ENCODE results near the gene FCN2.

The FCN2 gene

GRCh38 chr9:134835987-134836386, 44.6 kb upstream of the FCN2 start:
- H3K4me1 ChIP-seq (ENCODE audit: control insufficient read depth in 2 of 2, insufficient read depth in 1 of 2, low read depth in 1 of 2, low read length in 2 of 2), result peaks cover 0 to 11% of the 10 kb centered on the region in 2 donors
- no peak overlapping the region for H3K14ac ChIP-seq (ENCODE audit: low read length)
- peaks cover 4% of the 10 kb centered on the region for H3K79me1 ChIP-seq (ENCODE audit: low read depth, low read length)
- no CpG with 5 or more reads among the region's 13 CpGs for WGBS, 2 donors (ENCODE audit: extremely low coverage in 2 of 2, insufficient read length in 2 of 2, insufficient replicate concordance in 1 of 2)
- H3K9ac ChIP-seq (ENCODE audit: low read depth, low read length, poor library complexity), result no peak overlapping the region
- peak overlapping the region; percentile 87 for H2BK120ac ChIP-seq (ENCODE audit: low read depth, low read length)
- H3K4ac ChIP-seq (ENCODE audit: low read length), result no peak overlapping the region
- H2BK15ac ChIP-seq (ENCODE audit: low read length), result no peak overlapping the region
- no peak overlapping the region for H3K4me3 ChIP-seq (ENCODE audit: low read length in 2 of 2)
- no peak overlapping the region for H4K91ac ChIP-seq (ENCODE audit: low read depth, low read length, poor library complexity)
- no peak overlapping the region for H3K27ac ChIP-seq (replicated peaks; ENCODE audit: low read length)
- no peaks in the 10 kb centered on the region for H3K9me3 ChIP-seq (replicated peaks in 1 of 2; ENCODE audit: control insufficient read depth in 2 of 2, insufficient read depth in 1 of 2, low read depth in 1 of 2, low read length in 2 of 2)
- H3K27me3 ChIP-seq (ENCODE audit: control insufficient read depth in 3 of 3, insufficient read depth in 3 of 3, low read depth in 1 of 3, low read length in 3 of 3), result peaks cover 0 to 14% (median 0%) of the 10 kb centered on the region in 3 experiments
- H3K18ac ChIP-seq (ENCODE audit: low read length), result peak overlapping the region; percentile 30
- H3K4me2 ChIP-seq (ENCODE audit: insufficient read depth, low read length, poor library complexity, severe bottlenecking), result no peak overlapping the region
- peak overlapping the region; percentile 68 for H2AK5ac ChIP-seq (ENCODE audit: low read depth, low read length)
- H2BK5ac ChIP-seq (ENCODE audit: low read length), result peak overlapping the region; percentile 91
- H2AFZ ChIP-seq (ENCODE audit: low read length), result no peak overlapping the region
- no peak for DNase-seq (ENCODE audit: low spot score)
- H4K8ac ChIP-seq (ENCODE audit: low read depth, low read length), result no peak overlapping the region
- no peak overlapping the region for H3K23ac ChIP-seq (ENCODE audit: low read depth, low read length, poor library complexity)
- no peak overlapping the region for H2BK12ac ChIP-seq (ENCODE audit: low read length)
- no peaks in the 10 kb centered on the region for H3K36me3 ChIP-seq (replicated peaks in 1 of 2; ENCODE audit: control insufficient read depth in 2 of 2, insufficient read depth in 2 of 2, low read length in 2 of 2)

- no peak overlapping the region for H4K91ac ChIP-seq (ENCODE audit: low read depth, low read length, poor library complexity)
- no peak overlapping the region for H3K4me2 ChIP-seq (ENCODE audit: insufficient read depth, low read length, poor library complexity, severe bottlenecking)
- H2BK120ac ChIP-seq (ENCODE audit: low read depth, low read length), result no peak overlapping the region
- peaks cover 0 to 11% of the 10 kb centered on the region in 2 donors for H3K4me1 ChIP-seq (ENCODE audit: control insufficient read depth in 2 of 2, insufficient read depth in 1 of 2, low read depth in 1 of 2, low read length in 2 of 2)
- H3K9ac ChIP-seq (ENCODE audit: low read depth, low read length, poor library complexity), result no peak overlapping the region
- H2BK5ac ChIP-seq (ENCODE audit: low read length), result peak overlapping the region; percentile 91
- H3K18ac ChIP-seq (ENCODE audit: low read length), result peak overlapping the region; percentile 87
- no peak overlapping the region for H2AFZ ChIP-seq (ENCODE audit: low read length)
- H2BK15ac ChIP-seq (ENCODE audit: low read length), result no peak overlapping the region
- no peak overlapping the region for H3K27ac ChIP-seq (replicated peaks; ENCODE audit: low read length)
- WGBS, 2 donors (ENCODE audit: extremely low coverage in 2 of 2, insufficient read length in 2 of 2, insufficient replicate concordance in 1 of 2), result no CpG with 5 or more reads among the region's 19 CpGs
- no peak overlapping the region for H3K4ac ChIP-seq (ENCODE audit: low read length)
- no peak for DNase-seq (ENCODE audit: low spot score)
- no peaks in the 10 kb centered on the region for H3K9me3 ChIP-seq (replicated peaks in 1 of 2; ENCODE audit: control insufficient read depth in 2 of 2, insufficient read depth in 1 of 2, low read depth in 1 of 2, low read length in 2 of 2)
- H3K36me3 ChIP-seq (replicated peaks in 1 of 2; ENCODE audit: control insufficient read depth in 2 of 2, insufficient read depth in 2 of 2, low read length in 2 of 2), result no peaks in the 10 kb centered on the region
- peaks cover 4% of the 10 kb centered on the region for H3K79me1 ChIP-seq (ENCODE audit: low read depth, low read length)
- H3K4me3 ChIP-seq (ENCODE audit: low read length in 2 of 2), result no peak overlapping the region
- H2AK5ac ChIP-seq (ENCODE audit: low read depth, low read length), result peak overlapping the region; percentile 68
- no peak overlapping the region for H2BK12ac ChIP-seq (ENCODE audit: low read length)
- no peak overlapping the region for H3K23ac ChIP-seq (ENCODE audit: low read depth, low read length, poor library complexity)
- peaks cover 0 to 9% (median 0%) of the 10 kb centered on the region in 3 experiments for H3K27me3 ChIP-seq (ENCODE audit: control insufficient read depth in 3 of 3, insufficient read depth in 3 of 3, low read depth in 1 of 3, low read length in 3 of 3)
- no peak overlapping the region for H4K8ac ChIP-seq (ENCODE audit: low read depth, low read length)
- H3K14ac ChIP-seq (ENCODE audit: low read length), result no peak overlapping the region
Observed at GRCh38 chr9:134836406-134836970, 44.1 kb upstream of the FCN2 start.

DNA sequence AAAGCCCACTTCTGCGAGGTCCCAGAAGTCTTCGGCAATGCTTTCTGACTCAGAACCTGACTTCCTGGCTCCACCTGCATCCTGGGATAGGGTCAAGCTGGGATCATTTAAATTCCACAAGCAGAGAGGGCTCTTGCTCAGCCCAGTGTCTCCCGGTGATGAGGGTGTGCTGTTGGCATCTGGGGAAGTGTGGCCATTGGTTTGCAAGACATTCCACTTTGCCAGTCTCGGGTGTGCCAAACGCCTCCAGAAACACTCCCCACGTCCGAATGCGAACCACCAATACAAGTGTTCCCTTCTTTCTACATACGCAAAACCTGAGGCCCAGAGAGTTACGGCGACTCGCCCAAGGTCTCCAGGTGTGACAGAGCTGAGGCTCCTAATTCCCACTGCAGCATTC, 43.1 kb upstream of the FCN2 start:
- no peaks in the 10 kb centered on the region for H3K36me3 ChIP-seq (replicated peaks in 1 of 2; ENCODE audit: control insufficient read depth in 2 of 2, insufficient read depth in 2 of 2, low read length in 2 of 2)
- H2BK15ac ChIP-seq (ENCODE audit: low read length), result no peak overlapping the region
- H3K27ac ChIP-seq (replicated peaks; ENCODE audit: low read length), result no peak overlapping the region
- peaks cover 0 to 11% of the 10 kb centered on the region in 2 donors for H3K4me1 ChIP-seq (ENCODE audit: control insufficient read depth in 2 of 2, insufficient read depth in 1 of 2, low read depth in 1 of 2, low read length in 2 of 2)
- H2BK12ac ChIP-seq (ENCODE audit: low read length), result no peak overlapping the region
- H3K18ac ChIP-seq (ENCODE audit: low read length), result no peak overlapping the region
- H3K14ac ChIP-seq (ENCODE audit: low read length), result no peak overlapping the region
- H2BK5ac ChIP-seq (ENCODE audit: low read length), result no peak overlapping the region
- H4K8ac ChIP-seq (ENCODE audit: low read depth, low read length), result no peak overlapping the region
- no peak overlapping the region for H3K9ac ChIP-seq (ENCODE audit: low read depth, low read length, poor library complexity)
- no peak overlapping the region for H3K23ac ChIP-seq (ENCODE audit: low read depth, low read length, poor library complexity)
- H2AK5ac ChIP-seq (ENCODE audit: low read depth, low read length), result no peak overlapping the region
- no peak overlapping the region for H3K4me3 ChIP-seq (ENCODE audit: low read length in 2 of 2)
- H3K4ac ChIP-seq (ENCODE audit: low read length), result no peak overlapping the region
- no peak overlapping the region for H4K91ac ChIP-seq (ENCODE audit: low read depth, low read length, poor library complexity)
- peaks cover 0 to 5% (median 0%) of the 10 kb centered on the region in 3 experiments for H3K27me3 ChIP-seq (ENCODE audit: control insufficient read depth in 3 of 3, insufficient read depth in 3 of 3, low read depth in 1 of 3, low read length in 3 of 3)
- H2BK120ac ChIP-seq (ENCODE audit: low read depth, low read length), result no peak overlapping the region
- DNase-seq (ENCODE audit: low spot score), result no peak
- no peak overlapping the region for H2AFZ ChIP-seq (ENCODE audit: low read length)
- peaks cover 2% of the 10 kb centered on the region for H3K79me1 ChIP-seq (ENCODE audit: low read depth, low read length)
- no CpG with 5 or more reads among the region's 12 CpGs for WGBS, 2 donors (ENCODE audit: extremely low coverage in 2 of 2, insufficient read length in 2 of 2, insufficient replicate concordance in 1 of 2)
- no peak overlapping the region for H3K4me2 ChIP-seq (ENCODE audit: insufficient read depth, low read length, poor library complexity, severe bottlenecking)
- no peaks in the 10 kb centered on the region for H3K9me3 ChIP-seq (replicated peaks in 1 of 2; ENCODE audit: control insufficient read depth in 2 of 2, insufficient read depth in 1 of 2, low read depth in 1 of 2, low read length in 2 of 2)

DNA sequence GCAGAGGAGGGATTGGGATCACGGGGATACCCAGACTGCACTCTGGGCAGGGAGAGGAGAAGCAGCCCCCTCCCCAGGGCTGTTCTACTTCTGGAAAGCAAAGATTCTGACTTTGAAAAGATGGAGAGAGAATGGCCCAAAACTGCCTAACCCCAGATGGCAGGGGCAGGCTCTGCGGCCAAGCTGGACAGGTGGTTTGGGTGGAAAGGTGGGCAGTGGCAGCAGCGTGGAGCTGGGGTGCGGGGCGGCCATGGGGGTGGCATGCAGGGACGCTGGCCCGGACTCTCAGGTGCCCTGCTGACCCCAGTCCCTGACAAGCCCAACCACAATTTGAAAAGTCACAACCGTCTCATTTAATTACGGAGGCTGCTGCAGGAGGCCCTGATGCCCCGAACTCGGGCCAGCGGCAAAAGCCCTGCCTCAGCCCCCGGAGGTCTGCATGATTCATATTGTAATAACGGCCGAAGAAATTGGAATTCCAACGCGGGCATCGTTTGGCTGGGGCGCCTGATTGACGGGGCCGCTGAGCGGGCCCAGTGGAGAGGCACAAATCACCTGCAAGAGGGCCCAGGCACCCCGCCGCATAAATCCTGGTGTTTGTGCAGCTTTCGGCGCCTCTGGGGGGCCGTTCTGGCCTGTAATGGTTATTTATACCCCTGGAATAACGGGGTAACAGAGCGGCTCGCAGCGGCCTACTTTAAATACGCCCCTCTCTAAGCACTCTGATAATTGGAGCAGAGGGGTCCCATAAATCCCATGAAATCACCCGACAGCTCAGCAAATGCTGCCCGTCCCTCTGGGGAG, 41.8 kb upstream of the FCN2 start:
- no peak overlapping the region for H3K9ac ChIP-seq (ENCODE audit: low read depth, low read length, poor library complexity)
- no peaks in the 10 kb centered on the region for H3K9me3 ChIP-seq (replicated peaks in 1 of 2; ENCODE audit: control insufficient read depth in 2 of 2, insufficient read depth in 1 of 2, low read depth in 1 of 2, low read length in 2 of 2)
- no peak overlapping the region for H3K27ac ChIP-seq (replicated peaks; ENCODE audit: low read length)
- peak overlapping the region; percentile 7 for H3K18ac ChIP-seq (ENCODE audit: low read length)
- no peak overlapping the region for H3K14ac ChIP-seq (ENCODE audit: low read length)
- peaks cover 5% of the 10 kb centered on the region for H3K79me1 ChIP-seq (ENCODE audit: low read depth, low read length)
- no peak for DNase-seq (ENCODE audit: low spot score)
- H2AFZ ChIP-seq (ENCODE audit: low read length), result no peak overlapping the region
- H2BK5ac ChIP-seq (ENCODE audit: low read length), result no peak overlapping the region
- no peak overlapping the region for H2BK12ac ChIP-seq (ENCODE audit: low read length)
- no peak overlapping the region for H4K8ac ChIP-seq (ENCODE audit: low read depth, low read length)
- no peak overlapping the region for H2BK120ac ChIP-seq (ENCODE audit: low read depth, low read length)
- H3K4me2 ChIP-seq (ENCODE audit: insufficient read depth, low read length, poor library complexity, severe bottlenecking), result no peak overlapping the region
- H3K4me3 ChIP-seq (ENCODE audit: low read length in 2 of 2), result no peak overlapping the region
- no peaks in the 10 kb centered on the region for H3K27me3 ChIP-seq (ENCODE audit: control insufficient read depth in 3 of 3, insufficient read depth in 3 of 3, low read depth in 1 of 3, low read length in 3 of 3)
- peak overlapping the region; percentile 67 for H3K23ac ChIP-seq (ENCODE audit: low read depth, low read length, poor library complexity)
- no peak overlapping the region for H4K91ac ChIP-seq (ENCODE audit: low read depth, low read length, poor library complexity)
- peak overlapping the region; percentile 89 for H3K4ac ChIP-seq (ENCODE audit: low read length)
- H2BK15ac ChIP-seq (ENCODE audit: low read length), result peak overlapping the region; percentile 16
- H2AK5ac ChIP-seq (ENCODE audit: low read depth, low read length), result peak overlapping the region; percentile 70
- WGBS, 2 donors (ENCODE audit: extremely low coverage in 2 of 2, insufficient read length in 2 of 2, insufficient replicate concordance in 1 of 2), result no CpG with 5 or more reads among the region's 34 CpGs
- peaks cover 0 to 5% of the 10 kb centered on the region in 2 donors for H3K4me1 ChIP-seq (ENCODE audit: control insufficient read depth in 2 of 2, insufficient read depth in 1 of 2, low read depth in 1 of 2, low read length in 2 of 2)
- H3K36me3 ChIP-seq (replicated peaks in 1 of 2; ENCODE audit: control insufficient read depth in 2 of 2, insufficient read depth in 2 of 2, low read length in 2 of 2), result no peaks in the 10 kb centered on the region
